Measurements from ENCODE around the gene NTN1.

DNA sequence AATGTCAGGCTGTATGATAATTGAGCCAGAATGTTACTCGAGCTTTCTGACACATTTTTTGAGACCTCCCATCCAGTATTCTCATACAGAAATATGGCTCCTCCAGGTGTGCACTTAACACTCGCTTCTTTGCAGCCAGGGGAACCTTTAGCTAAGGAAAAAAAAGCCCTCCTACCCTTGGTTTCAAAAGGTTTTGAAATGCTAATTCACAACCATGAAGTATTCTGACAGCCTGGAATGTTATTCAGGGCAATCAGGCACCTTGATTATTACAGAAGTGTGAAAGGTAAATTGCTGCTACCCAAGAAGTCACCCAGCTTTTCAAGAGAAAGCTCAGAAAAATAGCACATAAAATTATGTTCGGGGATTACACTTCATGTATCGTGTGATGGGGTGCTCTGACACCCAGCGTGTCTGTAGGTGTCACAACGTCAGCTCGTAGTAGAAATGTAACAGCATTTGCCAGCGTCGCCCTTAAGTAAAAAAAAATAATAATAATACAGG lies 41.1 kb downstream of the NTN1 start:
- TF ChIP-seq CTCF (IDR thresholded peaks at IDR 0.05), result no peak
- TF ChIP-seq POLR2A (IDR thresholded peaks at IDR 0.05), result no peak
